GM18519 (cell line): ENCODE measurements around the gene UGDH.
"Not testable (repeated sequence)": the region's sequence is repeated elsewhere in the genome, so short reads cannot be mapped to it uniquely, and the experiment has no call there.

Source experiments
- ATAC-seq: cut with Tn5 transposase; IDR thresholded peaks from one replicate; pipeline ENCODE4 v1.9.1; 2021; ENCODE audit warnings: mild to moderate bottlenecking, moderate library complexity; ENCODE audit not compliant: unreplicated experiment, low FRiP score

Gene UGDH

DNA sequence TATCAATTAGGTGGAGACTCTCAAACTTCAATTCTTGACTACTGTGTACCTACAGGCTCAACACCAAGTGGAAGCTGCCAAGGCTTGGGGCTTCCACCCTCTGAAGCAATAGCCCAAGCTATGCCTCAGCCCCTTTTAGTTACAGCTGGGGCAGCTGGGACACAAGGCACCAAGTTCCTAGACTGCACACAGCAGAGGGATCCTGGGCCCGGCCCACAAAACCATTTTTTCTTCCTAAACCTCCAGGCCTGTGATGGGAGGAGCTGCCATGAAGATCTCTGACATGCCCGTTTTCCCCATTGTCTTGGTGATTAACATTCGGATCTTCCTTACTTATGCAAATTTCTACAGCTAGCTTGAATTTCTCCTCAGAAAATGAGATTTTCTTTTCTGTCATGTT is 3.4 kb upstream of the UGDH start:
- no peak for ATAC-seq

DNA sequence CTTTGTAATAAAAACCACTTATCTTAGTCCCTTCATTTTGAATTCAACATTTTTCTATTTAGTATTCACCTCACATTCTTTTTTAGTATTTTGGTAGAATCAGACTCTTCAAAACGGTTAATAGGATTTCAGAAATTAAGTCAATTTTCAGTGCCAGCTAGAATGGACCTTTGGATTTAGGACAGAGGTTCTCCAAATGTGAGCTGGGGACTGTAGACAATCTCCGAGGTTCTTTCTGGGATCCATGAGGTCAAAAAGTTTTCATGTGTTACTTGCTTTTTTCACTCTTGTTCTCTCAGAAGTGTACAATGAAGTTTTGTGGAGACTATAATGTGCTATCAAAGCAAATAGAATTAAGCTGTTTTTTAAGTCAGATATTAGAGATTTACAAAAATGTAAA is 2.3 kb upstream of the UGDH start:
- no peak for ATAC-seq

DNA sequence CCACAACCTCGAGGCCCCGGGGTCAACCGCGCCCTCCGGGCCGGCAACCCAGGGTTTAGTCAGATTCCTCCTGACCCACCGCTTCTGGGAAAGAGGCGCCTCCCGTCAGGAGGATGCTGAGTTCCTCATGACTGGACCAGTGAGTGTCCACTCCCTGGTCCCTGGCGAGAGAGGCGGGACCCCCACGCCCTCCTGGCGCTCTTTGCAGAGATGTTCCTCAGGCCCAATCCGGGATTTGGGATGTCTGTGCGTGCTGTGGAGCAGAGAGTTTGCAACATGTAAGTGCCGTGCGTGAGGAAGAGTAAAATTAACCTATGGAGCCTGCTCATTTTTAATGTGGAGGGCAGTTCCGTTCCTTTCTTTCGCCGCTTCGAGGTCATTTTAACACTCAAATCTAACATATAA is 824 bp upstream of the UGDH start:
- ATAC-seq, result no peak

DNA sequence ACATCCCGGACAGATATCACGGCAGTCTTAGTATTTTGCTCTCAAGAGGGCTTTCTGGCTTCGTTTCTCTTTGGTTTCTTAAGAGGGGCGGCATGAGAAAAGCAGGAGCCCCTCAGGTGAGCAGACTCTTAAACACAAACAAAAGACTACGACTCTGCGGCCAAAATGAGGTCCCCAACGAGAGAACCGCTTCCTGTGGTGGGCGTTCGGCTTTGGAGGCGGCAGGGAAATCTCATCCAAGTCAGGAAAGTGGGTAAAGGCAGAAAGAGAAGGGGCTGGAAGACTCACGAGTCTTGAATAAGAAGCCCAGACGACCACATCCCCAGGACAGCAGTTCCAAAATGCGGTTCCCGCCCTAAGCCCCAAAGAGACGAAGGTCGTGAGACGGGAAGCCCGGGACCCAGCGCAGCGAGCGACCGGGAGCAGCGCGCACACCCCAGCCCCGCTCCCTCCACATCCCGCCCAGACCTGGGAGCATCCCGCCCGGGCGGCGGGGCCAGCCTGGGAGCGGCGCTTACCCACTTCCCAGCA is 409 bp downstream of the UGDH start:
- ATAC-seq, result no peak

DNA sequence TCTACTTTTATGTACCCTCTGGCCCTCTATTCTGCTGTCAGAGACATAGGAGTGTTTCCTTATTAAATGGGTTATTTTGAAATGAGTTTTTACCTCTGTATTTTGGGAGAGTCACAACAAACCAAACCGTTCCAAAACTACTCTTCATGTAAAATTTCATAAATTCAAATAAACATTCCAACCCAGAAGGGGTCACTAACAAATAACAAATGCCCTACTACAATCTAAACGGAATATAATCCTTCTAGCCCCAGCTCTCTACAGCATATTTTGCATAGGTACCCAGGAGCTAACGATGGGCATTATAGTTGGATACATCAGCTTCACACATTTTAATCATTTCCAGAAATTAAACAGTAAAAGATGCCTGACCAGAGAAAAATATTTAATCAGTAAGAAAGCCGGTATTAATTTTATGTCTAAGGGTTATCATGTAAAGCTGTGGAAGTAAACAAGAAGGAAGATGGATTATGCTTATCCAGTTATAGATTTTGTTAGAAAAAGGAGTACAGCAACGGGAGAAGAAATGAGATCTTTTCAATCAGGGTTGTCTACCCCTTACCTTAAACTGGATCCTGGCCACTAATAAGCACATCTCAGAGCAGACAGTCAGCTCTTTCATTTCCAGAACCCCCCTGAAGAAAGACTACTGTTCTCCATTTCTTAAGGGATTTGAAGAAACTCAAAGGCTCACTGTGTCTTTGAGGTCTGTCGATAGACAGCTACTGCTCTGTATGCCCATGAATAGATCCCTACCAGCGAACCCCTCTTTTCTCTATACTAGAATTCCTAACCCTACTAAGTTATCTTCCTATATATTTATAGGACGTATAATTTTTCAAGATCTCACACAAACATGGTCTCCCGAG is 1.2 kb downstream of the UGDH start:
- no peak for ATAC-seq

DNA sequence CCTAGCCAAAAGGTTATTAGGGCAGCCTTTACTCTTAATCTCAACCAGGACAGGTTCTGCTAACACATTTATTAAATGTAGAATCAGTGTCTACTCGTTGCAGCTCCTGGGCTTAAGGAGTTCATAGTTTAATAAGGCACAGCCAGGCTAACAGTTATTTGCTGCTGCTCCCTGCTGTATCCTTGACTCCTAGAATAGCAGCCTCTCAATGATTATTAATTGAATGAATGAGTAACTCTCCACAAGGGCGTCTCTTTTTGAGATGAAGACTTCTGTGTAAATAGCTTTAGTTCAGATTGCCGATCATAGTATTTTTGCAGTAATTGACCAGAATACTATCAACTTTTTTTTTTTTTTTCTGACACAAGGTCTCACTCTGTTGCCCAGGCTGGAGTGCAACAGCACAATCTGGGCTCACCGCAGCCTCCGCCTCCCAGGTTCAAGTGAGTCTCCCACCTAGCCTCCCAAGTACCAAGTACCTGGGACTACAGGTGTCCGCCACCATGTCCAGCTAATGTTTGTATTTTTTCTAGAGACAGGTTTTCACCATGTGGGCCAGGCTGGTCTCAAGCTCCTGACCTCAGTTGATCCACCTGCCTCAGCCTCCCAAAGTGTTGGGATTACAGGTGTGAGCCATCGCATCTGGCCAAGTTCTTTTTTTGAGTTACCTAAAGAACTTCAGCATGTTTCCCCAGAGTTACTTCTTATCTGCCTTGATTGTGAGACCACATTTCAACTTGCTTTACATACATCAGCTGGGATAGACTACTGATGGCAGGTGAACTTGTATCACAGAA is 2.9 kb downstream of the UGDH start:
- ATAC-seq, result no peak

DNA sequence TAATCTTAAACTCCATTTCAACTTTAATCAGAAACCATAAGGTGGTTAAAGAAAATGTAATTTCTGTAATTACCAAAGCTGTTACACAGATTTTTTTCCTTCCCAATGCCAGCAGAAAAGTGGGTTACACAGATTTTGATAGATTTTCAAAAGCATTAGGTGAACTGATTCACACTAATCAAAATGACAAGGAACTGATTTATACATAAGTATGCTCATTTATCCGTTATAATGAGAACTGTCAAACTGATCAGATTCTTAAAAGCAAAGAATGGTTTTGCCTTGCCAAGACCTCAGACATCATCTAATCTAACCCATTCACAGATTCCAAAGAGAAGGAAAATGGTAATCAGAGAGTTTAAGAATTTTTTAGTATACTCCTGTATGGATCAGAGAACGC is 5.2 kb downstream of the UGDH start:
- ATAC-seq, result no peak

DNA sequence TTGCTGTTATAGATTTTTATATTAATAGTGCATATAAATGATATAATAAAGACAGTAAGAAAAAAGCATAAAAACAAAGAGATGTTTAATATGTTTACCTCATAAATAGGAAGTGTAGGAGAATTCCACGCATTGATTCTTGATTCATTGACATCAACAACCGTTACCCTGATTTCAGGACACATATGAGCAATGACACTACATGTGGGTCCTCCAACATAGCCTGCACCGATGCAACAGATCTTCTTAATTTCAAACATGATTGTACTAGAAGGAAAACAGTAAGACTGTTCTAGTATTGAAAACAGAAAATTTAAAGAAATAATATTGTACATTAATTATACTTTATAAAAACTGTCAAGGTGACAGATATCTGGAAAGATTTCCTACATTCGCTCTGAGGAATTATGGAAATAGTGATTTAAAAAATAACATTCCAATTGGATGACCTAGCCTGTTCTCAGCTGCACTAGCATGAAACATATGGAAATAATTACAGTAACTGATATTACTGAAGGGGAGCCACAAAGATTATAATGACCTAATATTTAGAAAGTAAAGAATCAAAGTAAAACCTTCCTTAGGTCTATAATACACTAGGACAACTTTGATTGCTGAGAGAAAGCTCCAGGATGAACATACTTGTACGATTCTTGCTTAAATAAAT is 5.9 kb downstream of the UGDH start:
- no peak for ATAC-seq

DNA sequence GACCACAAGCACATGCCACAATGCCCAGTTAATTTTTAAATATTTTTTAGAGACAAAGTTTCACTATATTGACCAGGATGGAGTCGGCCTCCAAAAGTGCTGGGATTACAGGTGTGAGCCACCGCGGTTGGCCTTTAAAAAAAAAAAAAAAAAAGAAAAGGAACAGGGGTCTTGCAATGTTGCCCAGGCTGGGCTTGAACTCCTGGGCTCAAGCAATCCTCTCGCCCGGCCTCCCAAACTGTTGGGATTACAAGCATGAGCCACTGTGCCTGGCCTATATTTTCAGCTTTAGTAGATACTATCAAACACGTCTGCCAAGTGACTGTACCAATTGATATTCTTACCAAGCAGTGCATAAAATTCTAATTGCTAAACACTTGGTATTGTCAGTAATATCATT is 8.8 kb downstream of the UGDH start:
- ATAC-seq, result no peak

DNA sequence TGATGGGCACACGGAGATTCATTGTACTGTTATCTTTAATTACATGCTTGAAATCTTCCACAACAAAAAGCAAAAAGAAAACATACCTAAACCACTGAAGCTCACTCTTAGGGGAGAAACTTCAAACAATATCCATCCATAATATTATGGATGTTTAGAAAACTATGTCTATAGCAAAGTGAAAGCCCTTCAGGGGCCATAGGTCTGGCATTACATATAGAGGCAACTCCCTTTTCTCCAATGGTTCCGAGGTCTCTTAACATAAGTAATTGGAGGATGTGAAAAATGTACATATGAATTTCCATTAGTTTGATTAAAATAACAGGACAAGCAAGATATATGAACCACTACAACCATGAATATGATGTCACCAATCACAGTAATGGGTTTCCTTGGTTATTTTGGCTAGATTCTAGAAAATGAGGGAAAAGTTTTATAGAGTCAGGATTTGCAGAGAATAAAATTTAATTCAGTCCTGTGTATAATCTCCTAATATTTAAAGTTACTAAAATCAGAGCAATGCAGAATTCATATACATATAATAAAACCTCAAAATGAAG is 10.8 kb downstream of the UGDH start:
- no peak for ATAC-seq

DNA sequence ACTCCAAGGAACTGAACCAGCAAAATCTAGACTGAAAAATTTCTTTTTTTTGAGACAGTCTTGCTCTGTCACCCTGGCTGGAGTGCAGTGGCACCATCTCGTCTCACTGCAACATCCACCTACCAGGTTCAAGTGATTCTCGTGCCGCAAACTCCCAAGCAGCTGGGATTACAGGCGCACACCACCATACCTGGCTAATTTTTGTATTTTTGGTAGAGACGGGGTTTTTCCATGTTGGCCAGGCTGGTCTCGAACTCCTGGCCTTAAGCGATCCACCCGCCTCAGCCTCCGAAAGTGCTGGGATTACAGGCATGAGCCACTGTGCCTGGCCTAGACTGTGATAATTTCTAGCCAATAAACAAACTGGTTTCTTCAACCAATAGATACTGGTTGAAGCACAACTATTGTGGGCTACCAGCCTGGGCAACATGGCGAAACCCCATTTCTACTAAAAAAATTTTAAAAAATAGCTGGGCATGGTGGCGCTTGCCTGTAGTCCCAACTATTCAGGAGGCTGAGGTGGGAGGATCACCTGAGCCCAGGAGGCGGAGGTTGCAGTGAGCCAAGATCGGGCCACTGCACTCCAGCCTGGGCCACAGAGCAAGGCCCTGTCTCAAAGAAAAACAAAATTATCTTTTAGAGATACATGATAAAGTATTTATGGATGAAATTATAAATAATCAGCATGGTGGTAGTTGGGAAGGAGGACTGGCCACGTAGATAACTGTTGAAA is 11.4 kb downstream of the UGDH start:
- ATAC-seq, result not testable (repeated sequence)

DNA sequence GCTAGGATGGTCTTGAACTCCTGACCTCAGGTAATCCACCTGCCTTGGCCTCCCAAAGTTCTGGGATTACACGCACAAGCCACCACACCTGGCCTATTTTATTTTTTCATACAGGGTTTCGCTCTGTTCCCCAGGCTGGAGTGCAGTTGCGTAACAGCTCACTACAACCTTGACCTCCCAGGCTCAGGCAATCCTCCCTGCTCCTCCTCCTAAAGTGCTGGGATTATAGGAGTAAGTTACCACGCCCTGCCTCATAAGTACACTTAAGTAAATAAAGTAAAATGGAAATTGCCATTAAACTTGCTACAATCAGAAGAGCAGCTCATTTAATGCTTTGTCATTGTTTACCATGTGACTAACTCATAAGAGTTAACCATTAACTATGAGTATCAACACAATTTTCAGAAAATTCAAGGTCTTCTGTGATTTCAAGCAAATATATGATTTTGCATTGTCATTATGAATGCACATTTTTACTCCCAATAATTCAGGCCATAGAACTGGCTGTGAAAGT is 12.3 kb downstream of the UGDH start:
- no peak for ATAC-seq

DNA sequence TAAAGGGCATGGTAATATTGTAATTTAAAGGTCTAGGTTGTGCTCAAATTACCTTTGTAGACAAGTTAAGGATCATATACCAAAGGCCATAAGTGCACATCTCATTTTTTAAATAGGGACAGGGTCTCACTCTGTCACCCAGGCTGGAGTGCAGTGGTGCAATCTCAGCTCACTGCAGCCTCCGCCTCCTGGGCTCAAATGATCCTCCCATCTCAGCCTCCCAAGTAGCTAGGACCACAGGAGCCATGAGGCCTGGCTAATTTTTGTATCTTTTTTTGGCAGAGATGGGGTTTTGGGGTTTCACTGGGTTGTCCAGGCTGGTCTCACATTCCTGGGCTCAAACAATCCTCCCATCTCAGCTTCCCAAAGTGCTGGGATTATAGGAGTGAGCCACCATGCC is 13.0 kb downstream of the UGDH start:
- not testable (repeated sequence) for ATAC-seq

DNA sequence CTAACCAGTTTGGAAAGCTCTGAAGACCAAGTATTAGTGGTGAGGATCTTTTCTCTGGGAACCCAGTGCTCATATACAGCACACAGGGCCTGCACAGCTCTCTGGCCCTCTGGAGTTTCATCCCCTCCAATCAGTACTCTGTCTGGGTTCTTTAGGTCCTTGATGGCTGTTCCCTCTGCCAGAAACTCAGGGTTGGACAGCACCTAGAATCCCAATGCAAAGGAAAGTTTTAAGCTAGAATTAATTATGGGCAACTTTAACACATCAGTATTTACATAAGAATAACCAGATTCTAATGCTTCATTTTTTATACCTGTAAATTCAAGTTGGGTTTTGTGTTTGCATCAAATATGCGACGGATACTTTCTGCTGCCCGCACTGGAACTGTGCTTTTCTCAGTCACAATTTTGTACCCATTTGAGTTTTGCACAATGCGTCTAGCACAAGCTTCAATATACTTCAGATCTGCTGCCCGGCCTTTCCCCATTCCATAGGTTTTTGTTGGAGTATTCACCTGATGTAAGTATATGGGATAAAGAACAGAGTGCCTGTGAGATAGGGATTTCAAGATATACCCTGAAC is 16.8 kb downstream of the UGDH start:
- ATAC-seq, result no peak

DNA sequence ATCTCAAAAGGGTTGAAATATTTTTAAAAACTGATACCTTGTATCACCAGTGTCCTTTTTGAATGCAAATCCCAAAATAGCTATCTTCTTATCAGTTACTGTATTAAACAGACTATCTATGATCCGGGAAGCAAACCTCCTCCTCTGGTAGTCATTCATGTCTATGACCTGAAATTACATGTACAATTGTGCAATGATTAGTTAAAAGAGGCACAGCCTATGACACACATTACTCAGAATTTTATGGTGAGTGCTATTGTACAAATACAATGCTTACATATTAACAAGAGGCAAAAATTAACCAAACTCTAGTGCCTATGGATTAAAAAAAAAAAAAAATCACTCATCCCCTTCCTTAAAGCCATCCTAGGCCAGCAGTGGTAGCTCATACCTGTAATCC is 21.7 kb downstream of the UGDH start:
- no peak for ATAC-seq

DNA sequence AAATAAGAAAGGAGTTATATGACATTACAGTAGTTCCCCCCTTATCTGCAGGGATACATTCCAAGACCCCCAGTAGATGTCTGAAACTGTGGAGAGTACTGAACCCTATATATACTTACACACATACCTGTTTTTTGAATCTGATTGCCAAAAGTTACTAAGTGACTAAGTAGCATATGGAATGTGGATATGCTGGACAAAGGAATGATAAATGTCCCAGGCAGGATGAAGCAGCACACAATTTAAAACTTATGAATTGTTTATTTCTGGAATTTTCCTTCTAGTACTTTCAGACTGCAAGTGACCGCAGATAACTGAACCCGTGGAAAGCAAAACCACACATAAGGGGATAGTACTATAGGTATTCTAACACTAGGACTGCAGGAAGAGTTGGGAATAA is 22.7 kb downstream of the UGDH start:
- no peak for ATAC-seq

DNA sequence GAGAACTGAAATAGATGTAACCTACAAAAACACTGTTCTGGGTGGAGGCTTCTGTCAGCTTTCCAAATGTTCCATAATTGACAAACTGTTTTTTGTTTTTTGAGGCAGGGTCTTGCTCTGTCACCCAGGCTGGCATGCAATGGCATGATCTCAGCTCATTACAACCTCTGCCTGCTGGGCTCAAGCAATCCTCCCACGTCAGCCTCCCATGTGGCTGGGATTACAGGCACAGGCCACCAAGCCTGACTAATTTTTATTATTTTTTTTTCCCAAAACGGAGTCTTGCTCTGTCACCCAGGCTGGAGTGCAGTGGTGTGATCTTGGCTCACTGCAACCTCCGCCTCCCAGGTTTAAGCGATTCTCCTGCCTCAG is 24.6 kb downstream of the UGDH start:
- not testable (repeated sequence) for ATAC-seq

DNA sequence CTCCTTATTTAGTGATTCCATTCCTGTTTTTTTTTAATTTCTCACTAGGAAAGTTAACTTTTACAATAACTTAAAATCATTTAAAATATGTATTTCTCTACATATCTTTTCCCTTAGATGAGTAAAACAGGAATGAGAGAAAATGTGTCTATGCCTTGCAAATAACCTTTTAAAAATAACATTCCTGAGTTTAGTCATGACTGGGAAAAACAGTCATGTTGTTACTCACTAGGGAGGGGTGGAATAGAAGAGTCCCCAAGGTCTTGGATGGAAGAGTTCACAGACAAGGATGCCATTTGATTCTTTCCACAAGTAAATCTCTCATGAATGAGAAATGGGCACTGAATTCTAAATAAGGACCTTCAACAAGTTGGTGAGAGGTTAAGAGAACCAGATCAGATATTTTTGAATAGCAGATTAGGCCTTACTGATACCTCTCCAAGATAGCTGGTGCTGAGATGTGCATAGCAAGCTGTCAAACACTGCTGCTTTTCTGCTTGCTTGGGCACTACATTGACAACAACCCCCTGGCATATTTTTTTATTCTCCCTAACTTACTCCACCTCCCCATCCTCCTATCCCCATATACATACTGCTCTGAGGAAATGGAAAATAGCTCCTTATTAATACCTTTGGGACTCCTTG is 25.1 kb downstream of the UGDH start:
- ATAC-seq, result no peak

DNA sequence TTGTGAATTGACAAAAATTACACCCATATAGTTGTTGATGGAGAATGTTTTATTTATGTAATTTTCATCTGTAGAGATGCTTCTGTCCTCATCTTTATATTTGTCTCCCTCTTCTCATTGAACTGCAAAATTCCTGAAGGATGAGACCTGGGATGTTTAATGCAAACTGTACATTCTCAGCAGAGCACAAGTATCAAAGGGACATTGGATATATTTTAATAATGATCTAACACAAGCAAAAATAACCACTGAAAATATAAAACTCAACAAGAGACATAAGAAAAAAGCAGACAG is 28.6 kb downstream of the UGDH start:
- no peak for ATAC-seq
